GM10248 (cell line): ENCODE results near the gene EPRS1.

ENCODE experiments used
- CTCF ChIA-PET: fragments of 300-600 bp; sonication (Branson Sonifier 250); formaldehyde crosslinking; extraction: SDS; loops from one replicate; lab custom pipeline; 2021; ENCODE audit warnings: antibody characterized with exemption; lab: Yijun Ruan, JAX
- POLR2A ChIA-PET: fragments of 350-650 bp; sonication (Branson Sonifier 250); formaldehyde crosslinking; extraction: SDS; loops from one replicate; lab custom pipeline; 2020; ENCODE audit warnings: antibody characterized with exemption; lab: Yijun Ruan, JAX
- DNase-seq: peaks from one replicate; pipeline ENCODE4 v3.0.0; 2012; ENCODE audit errors: extremely low spot score
- CTCF ChIP-seq: IDR thresholded peaks from 2 replicates; pipeline ENCODE4 v1.5.1; 2012; ENCODE audit warnings: mild to moderate bottlenecking, low read depth; ENCODE audit errors: extremely low read depth, missing control alignments, control extremely low read depth

Gene EPRS1

GRCh38 chr1:220060876-220061275 lies 14.6 kb upstream of the EPRS1 start:
- POLR2A ChIA-PET: no interaction called here
- TF ChIP-seq CTCF: no peak
- no peak for DNase-seq
- CTCF ChIA-PET: no interaction called here

GRCh38 chr1:220056374-220056773 lies 10.1 kb upstream of the EPRS1 start:
- ChIA-PET CTCF (no interaction called here), POLR2A (no interaction called here)
- TF ChIP-seq CTCF: no peak
- DNase-seq: no peak

- CTCF ChIA-PET: interaction anchor here (0.7 to 1.2 kb wide), 3 partner anchors 22 to 33 kb away, joined by 4 to 6 read pairs (median 5); no protein-coding TSS in a partner anchor
- TF ChIP-seq CTCF: no peak
- POLR2A ChIA-PET: no interaction called here
- no peak for DNase-seq
These were observed 801 bp downstream of the EPRS1 start for GRCh38 chr1:220045356-220046051.

GRCh38 chr1:220044678-220045355 lies 1.5 kb downstream of the EPRS1 start:
- CTCF ChIA-PET: interaction anchor here (1.1 kb wide), 1 partner anchor 9 kb away, joined by 5 read pairs; no protein-coding TSS in a partner anchor
- POLR2A ChIA-PET: no interaction called here
- no peak for TF ChIP-seq CTCF
- DNase-seq: no peak

- ChIA-PET CTCF (interaction anchor here (1.4 to 2.1 kb wide), 2 partner anchors 11 to 55 kb away, joined by 6 read pairs; no protein-coding TSS in a partner anchor), POLR2A (interaction anchor here (0.6 kb wide), 1 partner anchor 32 kb away, joined by 3 read pairs; no protein-coding TSS in a partner anchor)
- no peak for TF ChIP-seq CTCF
- no peak for DNase-seq
These were observed 2.7 kb downstream of the EPRS1 start for GRCh38 chr1:220043646-220044045.

- POLR2A ChIA-PET: interaction anchor here (0.7 kb wide), 1 partner anchor 246 kb away, joined by 7 read pairs; no protein-coding TSS in a partner anchor
- TF ChIP-seq CTCF: no peak
- DNase-seq: no peak
- CTCF ChIA-PET: interaction anchor here (0.6 to 1.5 kb wide), 2 partner anchors 14 to 24 kb away, joined by 3 read pairs; no protein-coding TSS in a partner anchor
These were observed 6.2 kb downstream of the EPRS1 start for GRCh38 chr1:220040028-220040596.
